ENCODE results near the gene PLPP1.

The PLPP1 gene

DNA sequence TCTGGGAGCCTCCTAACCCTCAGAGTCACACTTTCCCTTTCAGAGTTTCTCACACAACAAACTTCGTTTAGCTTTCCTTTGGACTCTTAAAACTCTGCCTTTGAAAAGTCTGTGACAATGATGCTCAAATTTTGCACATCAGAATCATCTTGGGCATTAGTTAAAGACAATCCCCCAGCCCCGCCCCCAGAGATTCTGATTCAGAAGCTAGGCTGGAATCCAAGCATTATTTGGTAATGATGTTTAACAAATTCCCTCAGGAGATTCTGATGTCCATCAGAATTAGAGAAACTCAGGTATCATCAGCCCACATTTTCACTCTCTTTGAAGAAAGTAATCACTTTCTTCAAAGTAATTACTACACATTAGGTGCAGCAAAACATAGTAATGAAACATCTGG is 9.6 kb upstream of the PLPP1 start:
- TF ChIP-seq FOXP2 (optimal IDR thresholded peaks at IDR 0.05; ENCODE audit: borderline replicate concordance, extremely low read depth, extremely low read length, insufficient read depth) (no peak), POLR2AphosphoS5 (IDR thresholded peaks at IDR 0.05; ENCODE audit: low read depth, low read length) (no peak), SIN3A (IDR thresholded peaks at IDR 0.05; ENCODE audit: borderline replicate concordance, insufficient read depth, low read length) (no peak), TAF1 (IDR thresholded peaks at IDR 0.05; ENCODE audit: borderline replicate concordance, insufficient read depth, low read length) (no peak)
- TF ChIP-seq, protein P1, sequence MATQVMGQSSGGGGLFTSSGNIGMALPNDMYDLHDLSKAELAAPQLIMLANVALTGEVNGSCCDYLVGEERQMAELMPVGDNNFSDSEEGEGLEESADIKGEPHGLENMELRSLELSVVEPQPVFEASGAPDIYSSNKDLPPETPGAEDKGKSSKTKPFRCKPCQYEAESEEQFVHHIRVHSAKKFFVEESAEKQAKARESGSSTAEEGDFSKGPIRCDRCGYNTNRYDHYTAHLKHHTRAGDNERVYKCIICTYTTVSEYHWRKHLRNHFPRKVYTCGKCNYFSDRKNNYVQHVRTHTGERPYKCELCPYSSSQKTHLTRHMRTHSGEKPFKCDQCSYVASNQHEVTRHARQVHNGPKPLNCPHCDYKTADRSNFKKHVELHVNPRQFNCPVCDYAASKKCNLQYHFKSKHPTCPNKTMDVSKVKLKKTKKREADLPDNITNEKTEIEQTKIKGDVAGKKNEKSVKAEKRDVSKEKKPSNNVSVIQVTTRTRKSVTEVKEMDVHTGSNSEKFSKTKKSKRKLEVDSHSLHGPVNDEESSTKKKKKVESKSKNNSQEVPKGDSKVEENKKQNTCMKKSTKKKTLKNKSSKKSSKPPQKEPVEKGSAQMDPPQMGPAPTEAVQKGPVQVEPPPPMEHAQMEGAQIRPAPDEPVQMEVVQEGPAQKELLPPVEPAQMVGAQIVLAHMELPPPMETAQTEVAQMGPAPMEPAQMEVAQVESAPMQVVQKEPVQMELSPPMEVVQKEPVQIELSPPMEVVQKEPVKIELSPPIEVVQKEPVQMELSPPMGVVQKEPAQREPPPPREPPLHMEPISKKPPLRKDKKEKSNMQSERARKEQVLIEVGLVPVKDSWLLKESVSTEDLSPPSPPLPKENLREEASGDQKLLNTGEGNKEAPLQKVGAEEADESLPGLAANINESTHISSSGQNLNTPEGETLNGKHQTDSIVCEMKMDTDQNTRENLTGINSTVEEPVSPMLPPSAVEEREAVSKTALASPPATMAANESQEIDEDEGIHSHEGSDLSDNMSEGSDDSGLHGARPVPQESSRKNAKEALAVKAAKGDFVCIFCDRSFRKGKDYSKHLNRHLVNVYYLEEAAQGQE (IDR thresholded peaks at IDR 0.05; ENCODE audit: insufficient read depth in 1 of 2, low read depth in 2 of 2, low read length in 2 of 2): no peak

DNA sequence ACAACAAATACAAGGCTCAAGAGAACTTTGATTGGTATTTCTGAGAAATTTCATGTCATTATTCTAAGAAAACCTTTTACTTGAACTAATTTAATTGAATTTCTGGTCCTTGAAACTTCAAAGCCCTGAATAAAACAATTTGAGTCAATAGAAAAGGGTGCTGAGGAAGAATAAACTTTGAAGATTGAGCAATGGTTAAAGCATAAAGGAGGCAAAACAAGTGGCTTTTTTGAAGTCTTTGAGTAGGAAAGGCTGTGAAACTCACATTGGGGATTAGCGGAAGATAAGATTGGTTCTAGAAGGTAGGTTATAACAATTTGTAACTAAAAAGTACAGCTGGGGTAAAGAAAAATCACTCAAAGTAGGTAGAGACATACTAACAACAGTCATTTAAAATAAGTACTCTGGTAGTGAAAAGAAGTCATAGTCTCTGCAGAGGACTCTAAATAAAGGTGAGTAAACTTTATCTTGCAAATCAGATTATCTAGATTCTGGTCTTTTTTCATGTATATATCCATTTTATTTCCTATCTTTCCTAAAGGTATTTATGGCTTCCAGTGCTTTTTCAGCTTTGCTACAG is 6.4 kb upstream of the PLPP1 start:
- TF ChIP-seq, protein P1 (IDR thresholded peaks at IDR 0.05; ENCODE audit: insufficient read depth in 1 of 2, low read depth in 2 of 2, low read length in 2 of 2): no peak
- TF ChIP-seq SIN3A (IDR thresholded peaks at IDR 0.05; ENCODE audit: borderline replicate concordance, insufficient read depth, low read length) (no peak), FOXP2 (optimal IDR thresholded peaks at IDR 0.05; ENCODE audit: borderline replicate concordance, extremely low read depth, extremely low read length, insufficient read depth) (no peak), POLR2AphosphoS5 (IDR thresholded peaks at IDR 0.05; ENCODE audit: low read depth, low read length) (no peak), TAF1 (IDR thresholded peaks at IDR 0.05; ENCODE audit: borderline replicate concordance, insufficient read depth, low read length) (no peak)

DNA sequence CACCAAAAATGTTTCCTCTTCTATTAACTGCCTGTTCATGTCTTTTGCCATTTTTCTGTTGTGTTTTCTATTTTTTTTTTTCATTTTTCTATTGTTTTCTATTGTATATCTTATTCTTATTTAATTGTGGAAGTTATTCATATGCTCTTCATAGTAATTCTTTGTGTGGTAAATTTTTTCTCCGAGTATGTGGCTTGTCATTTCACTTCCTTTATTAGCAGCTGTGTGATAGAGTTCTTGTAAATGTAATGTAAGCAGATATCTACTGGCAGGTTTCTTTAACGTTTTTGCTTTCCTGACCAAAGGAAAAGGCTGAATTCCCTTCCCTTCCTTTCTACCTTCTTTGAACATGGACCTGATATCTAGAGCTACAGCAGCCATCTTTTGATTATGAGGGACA is 5.8 kb upstream of the PLPP1 start:
- no peak for TF ChIP-seq TAF1 (IDR thresholded peaks at IDR 0.05; ENCODE audit: borderline replicate concordance, insufficient read depth, low read length)
- no peak for TF ChIP-seq POLR2AphosphoS5 (IDR thresholded peaks at IDR 0.05; ENCODE audit: low read depth, low read length)
- TF ChIP-seq, protein P1 (IDR thresholded peaks at IDR 0.05; ENCODE audit: insufficient read depth in 1 of 2, low read depth in 2 of 2, low read length in 2 of 2): no peak
- TF ChIP-seq FOXP2 (optimal IDR thresholded peaks at IDR 0.05; ENCODE audit: borderline replicate concordance, extremely low read depth, extremely low read length, insufficient read depth): no peak
- no peak for TF ChIP-seq SIN3A (IDR thresholded peaks at IDR 0.05; ENCODE audit: borderline replicate concordance, insufficient read depth, low read length)

DNA sequence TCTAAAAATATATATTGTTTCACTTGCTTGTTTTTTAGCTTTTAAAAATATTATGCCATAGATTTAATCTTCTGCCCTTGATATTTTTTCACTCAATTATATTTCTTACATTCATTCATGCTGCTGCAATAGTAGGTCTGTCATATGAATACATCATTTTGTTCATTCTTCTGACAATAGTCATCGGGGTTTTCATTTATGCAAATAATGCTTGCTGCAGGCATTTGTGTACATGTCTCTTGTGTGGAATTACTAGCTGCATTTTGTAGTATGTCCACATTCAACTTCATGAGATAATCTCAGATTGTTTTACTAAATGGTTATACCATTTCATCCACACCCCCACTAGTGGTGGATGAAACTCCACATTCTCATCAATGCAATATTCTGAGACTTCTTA is 5.3 kb upstream of the PLPP1 start:
- TF ChIP-seq, protein P1 (IDR thresholded peaks at IDR 0.05; ENCODE audit: insufficient read depth in 1 of 2, low read depth in 2 of 2, low read length in 2 of 2): no peak
- no peak for TF ChIP-seq FOXP2 (optimal IDR thresholded peaks at IDR 0.05; ENCODE audit: borderline replicate concordance, extremely low read depth, extremely low read length, insufficient read depth)
- TF ChIP-seq SIN3A (IDR thresholded peaks at IDR 0.05; ENCODE audit: borderline replicate concordance, insufficient read depth, low read length): no peak
- no peak for TF ChIP-seq TAF1 (IDR thresholded peaks at IDR 0.05; ENCODE audit: borderline replicate concordance, insufficient read depth, low read length)
- no peak for TF ChIP-seq POLR2AphosphoS5 (IDR thresholded peaks at IDR 0.05; ENCODE audit: low read depth, low read length)
